Esophagus squamous epithelium (tissue), 4 donors: ENCODE measurements around the gene SPTAN1.
"Not testable (repeated sequence)": the region's sequence is repeated elsewhere in the genome, so short reads cannot be mapped to it uniquely, and the experiment has no call there.

ENCODE experiments used
- CTCF ChIP-seq, 6 experiments: fragments of 450-650 bp in 4 of 6; fragments of 200-600 bp in 2 of 6; sonication (generic) in 2 of 6; IDR thresholded peaks; one replicate each; pipeline ENCODE4 v1.5.1; 2016 to 2019; ENCODE audit warnings: antibody characterized with exemption in 6 of 6, mild to moderate bottlenecking in 4 of 6, moderate library complexity in 4 of 6
- POLR2A ChIP-seq, 4 donors: fragments of 450-650 bp; IDR thresholded peaks; one replicate each; pipeline ENCODE4 v1.6.1; 2017; ENCODE audit warnings: antibody characterized with exemption in 4 of 4, mild to moderate bottlenecking in 4 of 4, moderate library complexity in 3 of 4

- not testable (repeated sequence) for TF ChIP-seq POLR2A, CTCF (IDR thresholded peaks at IDR 0.05)
Measured at GRCh38 chr9:128666481-128666941, 114.1 kb downstream of the SPTAN1 start.
